ENCODE results near the gene PHLDB3.
"Not testable (repeated sequence)": the region's sequence is repeated elsewhere in the genome, so short reads cannot be mapped to it uniquely, and the experiment has no call there.

The PHLDB3 gene

DNA sequence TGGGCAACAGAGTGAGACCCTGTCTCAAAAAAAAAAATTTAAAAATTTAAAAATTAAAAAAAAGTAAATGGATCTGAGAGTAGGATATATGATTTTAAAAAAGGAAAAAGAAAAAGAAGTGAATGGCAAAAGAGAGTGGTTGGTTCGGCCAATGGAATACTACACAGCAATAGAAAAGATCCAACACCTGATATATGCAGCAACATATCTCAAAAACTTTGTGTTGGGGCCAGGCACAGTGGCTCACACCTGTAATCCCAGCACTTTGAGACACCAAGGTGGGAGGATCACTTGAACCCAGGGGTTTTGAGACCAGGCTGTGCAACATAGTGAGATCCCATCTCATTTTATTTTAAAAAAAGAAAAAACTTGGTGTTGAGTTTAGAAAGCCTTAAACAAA, 37.8 kb downstream of the PHLDB3 start:
- no peak for DNase-seq

DNA sequence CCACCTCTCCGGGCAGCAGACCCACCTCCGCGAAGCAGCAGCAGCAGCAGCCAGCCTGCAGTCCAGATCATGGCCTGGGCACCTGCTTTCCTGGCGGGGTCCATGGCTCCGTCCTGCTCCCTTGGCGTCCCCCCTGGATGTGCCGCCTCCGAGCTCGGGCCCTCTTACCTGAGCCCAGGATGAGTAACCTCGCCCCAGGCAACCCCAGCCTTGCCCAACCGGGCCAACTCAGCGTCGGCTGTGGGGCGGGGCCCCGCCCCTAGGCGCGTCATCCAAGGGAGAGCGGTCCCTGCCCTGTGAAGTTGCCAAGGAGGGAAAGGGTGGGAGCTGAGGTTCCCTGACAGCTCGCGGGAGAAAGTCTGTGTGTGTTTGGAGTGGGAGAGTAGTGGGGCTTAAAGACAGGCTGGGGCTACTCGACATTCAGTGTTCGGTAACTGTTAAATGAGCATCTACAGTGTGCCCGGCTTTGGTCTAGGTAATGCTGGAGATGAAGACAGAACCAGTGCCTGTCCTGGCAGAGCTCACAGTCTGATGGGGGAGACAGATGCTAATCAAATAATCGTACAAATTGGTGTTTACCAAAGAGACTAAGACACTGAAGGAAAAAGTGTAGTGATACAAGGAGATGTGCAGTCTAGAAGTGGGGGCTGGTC, 39.0 kb downstream of the PHLDB3 start, which contains the start of gene LYPD3:
Gene LYPD3 (minus strand): TSS at position 141 of the 653 bp plus-strand sequence. CDS start 37 bp downstream, at position 104.
- DNase-seq: no peak

- no peak for DNase-seq
These were observed 40.3 kb downstream of the PHLDB3 start for GRCh38 chr19:43464134-43464775.

DNA sequence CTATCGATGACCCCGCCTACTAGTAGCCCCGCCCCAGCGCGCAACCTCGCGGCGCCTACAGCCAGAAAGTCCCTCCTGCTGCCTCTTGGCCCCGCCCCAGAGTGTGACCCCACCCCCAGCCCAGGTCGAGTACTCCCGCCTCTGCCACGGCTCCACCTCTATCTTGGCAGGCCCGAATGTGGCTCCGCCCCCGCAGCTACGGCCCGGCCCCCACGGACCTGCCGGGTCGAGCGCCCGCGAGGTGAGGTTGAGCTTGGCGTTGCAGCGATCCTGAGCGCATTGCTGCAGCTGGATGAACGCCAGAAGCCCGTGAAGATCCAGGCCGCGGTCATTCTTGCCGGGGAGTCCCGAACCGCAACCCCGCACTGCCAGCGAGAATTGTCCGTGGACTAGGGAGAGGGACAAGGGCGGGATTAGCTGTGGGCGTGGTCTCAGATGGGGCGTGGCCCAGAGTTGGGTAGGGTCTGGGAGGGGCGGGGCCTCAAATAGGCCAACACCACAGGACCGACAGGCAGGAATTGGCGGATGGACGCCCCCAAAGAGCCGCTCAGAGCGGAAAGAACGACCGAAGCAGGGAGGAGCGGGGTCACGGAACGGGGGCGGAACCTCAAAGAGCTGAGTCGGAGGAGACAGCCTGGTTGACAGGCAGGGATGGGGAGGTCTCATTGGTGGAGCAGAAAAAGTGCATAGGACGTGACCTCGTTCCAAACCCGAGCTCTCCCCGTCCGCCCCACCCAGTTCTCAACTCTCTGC, 41.0 kb downstream of the PHLDB3 start:
- DNase-seq: peak; percentile 82 to 93

DNA sequence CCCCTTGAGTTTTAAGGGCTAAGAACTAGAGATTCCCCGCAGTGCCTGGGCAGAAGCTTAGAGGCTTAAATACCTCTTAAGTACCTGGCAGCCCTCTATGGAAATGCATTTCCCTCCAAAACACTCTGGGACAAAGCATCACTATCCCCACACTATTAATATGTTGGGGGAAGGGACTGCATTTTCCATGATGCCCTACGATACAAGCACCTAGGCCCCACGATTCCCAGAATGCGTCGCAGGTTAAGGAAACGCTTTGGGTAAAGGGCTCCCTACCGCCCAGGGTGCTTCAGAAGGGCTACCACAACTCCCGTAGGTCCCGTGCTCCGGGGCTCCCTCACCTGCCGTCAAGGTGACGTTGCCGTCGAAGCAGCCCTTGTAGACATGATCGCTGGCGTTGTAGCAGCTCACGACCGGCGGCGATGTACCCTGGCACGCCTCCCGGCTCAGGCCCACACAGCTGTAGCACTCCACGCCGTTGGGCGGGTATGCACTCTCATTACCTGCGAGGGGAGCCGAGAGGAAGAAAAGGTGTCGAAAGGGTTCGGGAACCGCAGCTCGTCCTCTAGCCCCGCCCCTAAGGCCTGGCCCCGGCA, 41.7 kb downstream of the PHLDB3 start:
- DNase-seq: no peak

DNA sequence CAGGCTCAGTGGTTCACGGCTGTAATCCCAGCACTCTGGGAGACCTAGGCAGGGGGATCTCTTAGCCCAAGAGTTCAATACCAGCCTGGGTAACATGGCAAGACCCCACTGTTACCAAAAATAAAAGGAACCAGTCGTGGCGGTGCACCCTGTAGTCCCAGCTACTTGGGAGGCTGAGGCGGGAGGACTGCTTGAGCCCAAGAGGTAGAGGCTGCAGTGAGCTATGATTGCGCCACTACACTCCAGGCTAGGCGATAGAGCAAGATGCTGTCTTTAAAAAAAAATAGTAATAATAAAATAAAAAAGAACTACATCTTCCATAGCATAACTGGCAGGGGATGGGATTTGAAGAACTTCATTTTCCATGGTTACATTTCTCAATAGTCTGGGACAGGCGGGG, 42.2 kb downstream of the PHLDB3 start:
- no peak for DNase-seq

- no peak for DNase-seq
These were observed 43.2 kb downstream of the PHLDB3 start for GRCh38 chr19:43461303-43461702.

GRCh38 chr19:43460362-43461016, 44.1 kb downstream of the PHLDB3 start:
- no peak for DNase-seq

- DNase-seq: no peak
These were observed 46.7 kb downstream of the PHLDB3 start for GRCh38 chr19:43457809-43458208.

GRCh38 chr19:43455321-43456113, 49.0 kb downstream of the PHLDB3 start:
- peak in 1 of 2 experiments; percentile 2 for DNase-seq

- DNase-seq: no peak
These were observed 50.5 kb downstream of the PHLDB3 start for GRCh38 chr19:43454031-43454430.

DNA sequence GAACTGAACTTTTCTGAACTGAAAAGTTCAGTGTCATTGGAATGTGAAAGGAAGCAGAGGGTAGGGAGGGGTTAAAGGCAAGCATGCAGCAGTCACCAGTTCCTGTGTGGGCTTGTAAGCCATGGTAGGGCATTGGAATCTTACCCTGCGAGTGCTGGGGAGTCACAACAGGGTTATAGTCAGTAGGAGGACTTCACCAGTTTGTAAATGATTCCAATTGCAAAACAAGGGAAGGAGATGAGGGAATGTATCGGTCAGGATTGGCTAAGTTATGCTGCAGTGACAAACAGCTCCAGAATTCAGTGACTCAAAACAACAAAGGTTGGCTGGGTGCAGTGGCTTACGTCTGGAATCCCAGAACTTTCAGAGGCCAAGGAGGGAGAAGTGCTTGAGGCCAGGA, 52.0 kb downstream of the PHLDB3 start:
- no peak for DNase-seq

- DNase-seq: no peak
These were observed 54.0 kb downstream of the PHLDB3 start for GRCh38 chr19:43450545-43450997.

DNA sequence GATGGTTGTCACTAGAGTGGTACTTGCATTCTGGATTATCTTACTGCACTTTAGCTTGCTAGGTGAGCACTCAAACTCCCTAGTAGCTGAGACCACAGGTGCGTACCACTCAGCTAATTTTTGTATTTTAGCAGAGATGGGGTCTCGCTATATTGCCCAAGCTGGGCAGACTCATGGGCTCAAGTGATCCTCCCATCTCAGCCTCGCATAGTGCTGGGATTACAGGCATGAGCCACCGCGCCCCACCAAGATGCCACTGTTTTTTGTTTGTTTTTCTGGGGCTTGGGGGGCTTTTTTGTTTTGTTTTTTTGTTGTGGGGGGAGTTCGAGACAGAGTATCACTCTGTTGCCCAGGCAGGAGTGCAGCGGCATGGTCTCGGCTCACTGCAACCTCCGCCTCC, 56.9 kb downstream of the PHLDB3 start:
- DNase-seq: no peak

GRCh38 chr19:43446746-43447489, 57.6 kb downstream of the PHLDB3 start:
- peak; percentile 59 to 62 for DNase-seq

DNA sequence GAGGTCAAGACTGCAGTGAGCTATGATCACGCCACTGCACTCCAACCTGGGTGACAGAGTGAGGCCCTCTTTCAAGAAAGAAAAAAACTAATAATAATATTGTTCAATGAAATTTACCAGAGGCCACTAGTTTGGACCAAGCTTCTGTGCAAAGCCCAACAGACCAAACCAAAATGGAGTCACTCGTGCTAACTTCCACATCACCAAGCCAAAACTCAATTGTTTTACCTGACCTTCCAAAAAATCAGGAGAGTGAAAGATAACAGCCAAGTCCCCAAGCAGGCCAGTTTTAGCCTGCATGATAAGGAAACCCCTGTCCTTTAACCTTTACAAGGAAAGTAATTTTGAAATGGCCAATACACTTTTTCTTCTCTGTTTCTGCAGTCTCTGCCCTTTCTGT, 59.1 kb downstream of the PHLDB3 start:
- no peak for DNase-seq

GRCh38 chr19:43444531-43445287, 59.8 kb downstream of the PHLDB3 start:
- no peak for DNase-seq

DNA sequence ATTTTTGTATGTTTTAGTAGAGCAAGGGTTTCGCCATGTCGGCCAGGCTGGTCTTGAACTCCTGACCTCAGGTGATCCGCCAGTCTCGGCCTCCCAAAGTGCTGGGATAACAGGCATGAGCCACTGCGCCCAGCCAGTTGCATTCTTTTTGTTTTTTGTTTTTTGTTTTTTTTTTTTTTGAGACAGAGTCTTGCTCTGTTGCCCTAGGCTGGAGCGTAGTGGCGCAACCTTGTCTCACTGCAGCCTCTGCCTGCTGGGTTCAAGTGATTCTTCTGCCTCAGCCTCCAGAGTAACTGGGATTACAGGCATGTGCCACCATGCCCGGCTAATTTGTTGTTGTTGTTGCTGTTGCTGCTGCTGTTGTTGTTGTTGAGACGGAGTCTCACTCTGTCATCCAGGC, 60.5 kb downstream of the PHLDB3 start:
- DNase-seq: not testable (repeated sequence)

GRCh38 chr19:43441716-43442115, 62.8 kb downstream of the PHLDB3 start:
- no peak for DNase-seq

DNA sequence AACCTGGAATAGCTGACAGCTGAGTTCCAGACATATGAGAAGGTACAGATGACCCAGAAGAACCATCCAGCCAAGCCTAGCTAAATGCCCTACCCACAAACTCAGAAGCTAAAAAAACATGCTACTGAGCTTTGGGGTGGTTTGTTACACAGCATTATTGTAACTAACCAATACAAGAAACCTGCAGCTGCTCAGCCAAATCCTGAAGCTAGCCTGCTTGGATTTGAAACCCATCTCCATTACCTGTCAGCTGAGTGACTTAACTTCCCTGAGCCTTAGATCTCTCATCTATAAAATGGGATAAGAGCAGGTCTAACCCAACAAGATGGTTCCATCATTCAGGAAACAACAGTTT, 64.9 kb downstream of the PHLDB3 start:
- DNase-seq: no peak

Measured in NCI-H2081 (cell line).